NCI-H146 treated with DMSO at 0.1 percent for 48 hours (cell line): ENCODE data around the gene UBE2M.
"Not testable (repeated sequence)": the region's sequence is repeated elsewhere in the genome, so short reads cannot be mapped to it uniquely, and the experiment has no call there.

Source experiments
- DNase-seq: peaks from one replicate; lab custom pipeline; 2025; ENCODE audit not compliant: unreplicated experiment; lab: John Stamatoyannopoulos, UW

Gene UBE2M

DNA sequence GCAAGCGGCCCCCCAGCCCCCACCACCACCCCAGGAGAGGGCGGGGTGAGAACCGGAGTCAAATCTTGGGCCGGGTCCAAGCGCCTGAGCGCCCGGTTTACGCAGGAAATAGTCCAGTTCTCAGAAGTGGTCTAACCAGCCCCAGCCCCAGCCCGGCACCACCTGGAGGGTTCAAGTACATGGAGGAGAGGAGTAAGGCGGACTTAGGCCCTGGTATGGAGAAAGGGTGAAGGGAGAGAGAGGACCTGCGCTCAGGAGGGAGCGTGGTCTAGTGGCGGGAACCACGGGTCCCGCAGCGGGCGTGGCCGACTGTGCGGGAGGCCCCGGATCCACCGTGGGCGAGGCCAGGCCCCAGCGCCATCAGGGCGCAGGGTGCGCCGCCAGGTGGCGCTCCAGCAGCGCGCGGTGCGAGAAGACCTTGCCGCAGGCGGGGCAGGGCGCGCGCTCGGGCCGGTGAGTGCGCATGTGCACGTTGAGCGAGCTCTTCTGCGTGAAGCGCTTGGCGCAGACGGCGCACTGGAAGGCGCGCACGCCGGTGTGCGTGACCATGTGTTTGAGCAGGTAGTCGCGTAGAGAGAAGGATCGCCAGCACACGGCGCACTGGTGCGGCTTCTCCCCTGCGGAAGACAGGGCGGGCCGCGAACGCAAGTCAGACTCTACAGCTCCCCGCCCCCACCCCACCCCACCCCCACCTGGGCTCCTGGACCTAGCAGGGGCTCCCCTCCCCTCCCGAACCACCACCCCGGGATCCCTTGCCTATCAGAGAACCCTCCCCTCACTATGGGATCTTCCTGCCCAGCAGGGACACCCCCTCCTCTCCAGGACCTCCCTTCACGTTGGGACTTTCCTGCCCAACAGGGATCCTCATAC lies 44.5 kb downstream of the UBE2M start:
- peak; percentile 58 for DNase-seq

DNA sequence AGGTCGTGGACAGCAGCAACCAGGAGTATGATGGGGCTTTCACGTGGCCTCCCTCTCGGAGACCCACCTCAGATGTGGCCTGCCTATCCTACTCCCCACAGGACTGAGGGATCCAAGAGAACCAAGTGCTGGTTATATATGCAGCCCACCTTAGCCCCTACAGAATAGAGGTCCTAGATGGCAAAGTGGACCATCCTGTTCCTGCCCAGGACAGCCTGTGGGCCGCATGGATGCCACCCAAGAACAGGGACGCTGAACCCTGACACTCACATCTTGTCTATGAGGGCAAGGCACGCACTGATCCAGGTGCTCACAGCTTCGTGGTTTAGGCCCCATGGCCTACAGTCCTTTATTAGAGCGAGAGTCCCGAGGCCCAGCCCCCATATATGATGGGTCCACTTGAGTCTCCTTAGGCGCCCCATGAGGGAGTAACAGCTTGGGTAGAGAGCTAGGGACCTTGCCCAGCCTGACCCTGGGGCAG lies 45.2 kb downstream of the UBE2M start:
- no peak for DNase-seq

GRCh38 chr19:58511353-58512208 lies 46.8 kb downstream of the UBE2M start, which contains the start of gene SLC27A5:
Gene SLC27A5, minus strand, starts transcription at chr19:58511992. Its CDS starts 37 bp downstream, at chr19:58511955.
- DNase-seq, result no peak

GRCh38 chr19:58510084-58510862 lies 48.1 kb downstream of the UBE2M start:
- no peak for DNase-seq

GRCh38 chr19:58509731-58510083 lies 48.7 kb downstream of the UBE2M start:
- no peak for DNase-seq

DNA sequence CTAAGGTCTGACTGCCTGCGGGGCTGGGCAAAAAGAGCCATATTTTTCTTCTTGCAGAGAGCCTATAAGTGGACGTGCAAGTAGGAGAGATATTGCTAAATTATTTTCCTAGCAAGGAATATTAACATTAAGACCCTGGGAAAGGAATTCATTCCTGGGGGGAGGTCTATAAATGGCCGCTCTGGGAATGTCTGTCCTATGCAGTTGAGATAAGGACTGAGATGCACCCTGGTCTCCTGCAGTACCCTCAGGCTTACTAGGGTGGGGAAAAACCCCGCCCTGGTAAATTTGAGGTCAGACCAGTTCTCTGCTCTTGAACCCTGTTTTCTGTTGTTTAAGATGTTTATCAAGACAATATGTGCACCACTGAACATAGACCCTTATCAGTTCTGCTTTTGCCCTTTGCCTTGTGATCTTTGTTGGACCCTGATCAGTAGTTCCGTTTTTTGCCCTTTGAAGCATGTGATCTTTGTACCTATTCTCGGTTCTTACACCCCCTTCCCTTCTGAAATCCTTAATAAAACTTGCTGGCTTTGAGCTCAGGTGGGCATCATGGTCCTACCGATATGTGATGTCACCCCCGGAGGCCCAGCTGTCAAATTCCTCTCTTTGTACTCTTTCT lies 50.7 kb downstream of the UBE2M start:
- DNase-seq, result not testable (repeated sequence)
